Mesothelial cell of epicardium (in vitro differentiated cells): ENCODE results near the gene PARD3. TPM values are rescaled to one million over a fixed set of nuclear protein-coding genes. Genes with fewer than 3 reads are reported as not detected.

Source experiments
- DNase-seq, 2 experiments: peaks; one replicate each; pipeline ENCODE4 v3.0.0; 2021; ENCODE audit warnings: low spot score in 2 of 2; ENCODE audit not compliant: unreplicated experiment in 2 of 2
- H3K27ac Mint-ChIP-seq: 2 replicates; pipeline ENCODE4 v1.8.0; 2021; ENCODE audit warnings: mixed read lengths
- H3K27me3 Mint-ChIP-seq: 2 replicates; pipeline ENCODE4 v1.8.0; 2021; ENCODE audit warnings: low read depth, mixed read lengths
- H3K36me3 Mint-ChIP-seq: 2 replicates; pipeline ENCODE4 v1.8.0; 2021; ENCODE audit warnings: mixed read lengths
- H3K4me1 Mint-ChIP-seq: 2 replicates; pipeline ENCODE4 v1.8.0; 2021; ENCODE audit warnings: mixed read lengths
- H3K4me3 Mint-ChIP-seq: 2 replicates; pipeline ENCODE4 v1.8.0; 2021; ENCODE audit warnings: mild to moderate bottlenecking, moderate library complexity, mixed read lengths
- H3K9me3 Mint-ChIP-seq: 2 replicates; pipeline ENCODE4 v1.8.0; 2021; ENCODE audit warnings: mixed read lengths
- CTCF ChIP-seq: fragments of 200-600 bp; sonication (generic); IDR thresholded peaks from one replicate; pipeline ENCODE4 v1.5.0; 2021; ENCODE audit warnings: antibody characterized with exemption; ENCODE audit not compliant: unreplicated experiment
- total RNA-seq: library from RNA; stranded (reverse); gene quantifications from 3 replicates; pipeline ENCODE4 v1.2.1, GENCODE V29; 2021

The PARD3 gene
- total RNA-seq, 1 donor from 2014 or later: 73.2 TPM

DNA sequence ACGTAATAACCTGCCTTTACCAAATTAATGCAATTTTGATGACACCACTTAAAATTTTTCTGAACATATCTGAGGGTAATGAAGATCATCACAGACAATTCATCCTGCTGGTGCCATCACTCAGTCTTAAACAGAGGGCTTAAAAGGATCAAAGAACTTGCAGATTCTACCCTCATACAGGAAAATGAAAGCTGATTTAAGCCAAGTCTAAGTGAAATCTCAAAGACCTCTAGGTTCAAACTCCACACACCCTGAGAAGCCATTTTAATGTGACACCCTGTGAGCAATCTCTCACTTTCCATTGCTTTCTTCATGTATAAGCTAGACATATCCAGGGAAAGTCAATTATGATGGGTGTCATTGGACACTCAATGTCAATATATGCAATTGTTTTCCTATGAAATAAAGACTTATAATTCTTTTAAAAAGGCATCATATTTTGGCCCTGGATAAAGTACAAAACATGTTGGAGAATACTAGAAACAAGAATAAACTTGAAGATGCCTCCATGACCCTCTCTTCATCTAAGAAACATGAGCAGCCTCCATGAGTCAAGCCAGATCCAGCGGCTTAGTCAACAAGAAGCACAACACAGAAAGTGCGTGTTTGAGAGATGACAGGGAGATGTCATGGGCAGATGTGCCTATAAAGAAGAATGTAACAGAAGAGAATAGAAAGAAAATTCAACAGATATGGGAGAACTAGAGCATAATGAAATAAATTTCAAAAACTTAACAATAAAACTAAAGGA, 291.9 kb downstream of the PARD3 start:
- H3K27ac Mint-ChIP-seq: no peak overlapping the region
- no peak for DNase-seq
- no peaks in the 10 kb centered on the region for H3K27me3 Mint-ChIP-seq
- peaks cover 3% of the 10 kb centered on the region for H3K9me3 Mint-ChIP-seq
- H3K36me3 Mint-ChIP-seq: peaks cover 5% of the 10 kb centered on the region
- no peak for TF ChIP-seq CTCF
- peaks cover 39% of the 10 kb centered on the region for H3K4me1 Mint-ChIP-seq
- no peak overlapping the region for H3K4me3 Mint-ChIP-seq

GRCh38 chr10:34522546-34522945, 292.6 kb downstream of the PARD3 start:
- TF ChIP-seq CTCF: no peak
- Mint-ChIP-seq H3K27me3 (no peaks in the 10 kb centered on the region), H3K9me3 (peaks cover 4% of the 10 kb centered on the region), H3K27ac (peak overlapping the region; percentile 31), H3K4me3 (no peak overlapping the region), H3K4me1 (peaks cover 39% of the 10 kb centered on the region), H3K36me3 (peaks cover 8% of the 10 kb centered on the region)
- no peak for DNase-seq

GRCh38 chr10:34520510-34520909, 294.6 kb downstream of the PARD3 start:
- Mint-ChIP-seq H3K27me3 (no peaks in the 10 kb centered on the region), H3K36me3 (peaks cover 16% of the 10 kb centered on the region), H3K4me1 (peaks cover 27% of the 10 kb centered on the region), H3K27ac (peak overlapping the region; percentile 98), H3K4me3 (no peak overlapping the region), H3K9me3 (peaks cover 9% of the 10 kb centered on the region)
- DNase-seq: no peak
- TF ChIP-seq CTCF: no peak

- TF ChIP-seq CTCF: no peak
- Mint-ChIP-seq H3K9me3 (peaks cover 9% of the 10 kb centered on the region), H3K27ac (peak overlapping the region; percentile 98), H3K27me3 (no peaks in the 10 kb centered on the region), H3K4me1 (peaks cover 27% of the 10 kb centered on the region), H3K36me3 (peaks cover 21% of the 10 kb centered on the region), H3K4me3 (no peak overlapping the region)
- no peak for DNase-seq
Measured at GRCh38 chr10:34520084-34520483, 295.0 kb downstream of the PARD3 start.

DNA sequence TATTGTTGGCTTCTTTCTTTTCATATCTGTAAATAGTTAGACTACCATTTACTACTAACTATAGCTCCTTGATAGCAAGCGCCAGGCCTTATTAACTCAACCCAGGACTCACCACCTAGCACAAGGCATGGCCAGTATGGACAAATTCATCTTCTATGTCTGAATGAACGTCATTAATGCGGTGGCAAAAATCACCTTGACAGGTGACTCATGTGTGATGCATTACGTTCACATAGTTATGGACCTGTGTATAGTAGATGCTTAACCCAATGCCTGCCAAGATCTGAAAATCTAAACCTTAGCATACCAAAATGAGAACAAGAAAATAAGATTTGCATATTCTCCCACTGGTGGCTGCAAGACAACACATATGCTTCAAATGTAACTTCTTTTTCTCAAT, 300.8 kb downstream of the PARD3 start:
- no peak overlapping the region for H3K4me3 Mint-ChIP-seq
- peaks cover 9% of the 10 kb centered on the region for H3K9me3 Mint-ChIP-seq
- no peak for DNase-seq
- no peak for TF ChIP-seq CTCF
- H3K27ac Mint-ChIP-seq: no peak overlapping the region
- H3K27me3 Mint-ChIP-seq: no peaks in the 10 kb centered on the region
- peaks cover 23% of the 10 kb centered on the region for H3K36me3 Mint-ChIP-seq
- H3K4me1 Mint-ChIP-seq: peaks cover 8% of the 10 kb centered on the region
